Mucosa of descending colon (tissue), 3 donors: ENCODE results near the gene FHIT. TPM values are rescaled to one million over a fixed set of nuclear protein-coding genes. Genes with fewer than 3 reads are reported as not detected.

Experiments
- ATAC-seq: fragments of 200-7000 bp; cut with Tn5 transposase; one replicate; pipeline ENCODE4 v1.9.1; 2020; ENCODE audit warnings: mild to moderate bottlenecking, moderate library complexity
- DNase-seq, 3 donors: peaks; one replicate each; pipeline ENCODE4 v3.0.0-alpha.2; 2020
- H3K36me3 ChIP-seq: fragments of 200-600 bp; one replicate; pipeline ENCODE4 v1.8.0; 2021; ENCODE audit warnings: low read depth, mild to moderate bottlenecking
- H3K4me1 ChIP-seq: fragments of 200-600 bp; one replicate; pipeline ENCODE4 v1.8.0; 2021; ENCODE audit warnings: low read depth, mild to moderate bottlenecking
- H3K4me3 ChIP-seq: fragments of 200-600 bp; one replicate; pipeline ENCODE4 v1.8.0; 2021; ENCODE audit warnings: mild to moderate bottlenecking
- H3K9me3 ChIP-seq: fragments of 200-600 bp; one replicate; pipeline ENCODE4 v1.8.0; 2021; ENCODE audit warnings: mild to moderate bottlenecking
- intact Hi-C, 2 donors: fragments of 100-400 bp; cut with DNase I in 1 of 2; cut with micrococcal nuclease in 1 of 2; formaldehyde crosslinking; loops; one replicate each; pipeline versions ENCODE4 v1.11.0 to v1.11.1; 2022; cut with DNase I, micrococcal nuclease
- total RNA-seq, 3 donors: library from RNA; stranded (reverse); fragmentation: NEBNext Ultra II Directional in 2 of 3; extraction: Animal tissue kit (Norgen Biotek cat#: 25700) in 2 of 3; gene quantifications; one replicate each; pipeline versions ENCODE4 v1.2.1 to v1.2.4, GENCODE V29; 2021 to 2023
- TF ChIP-seq, protein P1 (sequence below): fragments of 200-600 bp; IDR thresholded peaks from one replicate; pipeline ENCODE4 v1.8.0; 2022; ENCODE audit warnings: antibody characterized with exemption, mild to moderate bottlenecking
- donor health status: DM: no; HTN: no; CAD: no; lungs with moderate emphysema.
- donor health status: DM: no; HTN: no; CAD: no.
- donor health status: DM: no; HTN: yes; CAD: no.

FHIT gene
- total RNA-seq, 3 donors from 2014 or later: 8.9 to 20.7 (median 18.6) TPM

GRCh38 chr3:59867185-59868002 lies 1383.9 kb downstream of the FHIT start:
- no peak overlapping the region for H3K4me3 ChIP-seq
- H3K36me3 ChIP-seq: no peaks in the 10 kb centered on the region
- ATAC-seq (no peak), DNase-seq (no peak)
- H3K4me1 ChIP-seq: no peaks in the 10 kb centered on the region
- intact Hi-C loops: no loop called here
- TF ChIP-seq, protein P1, sequence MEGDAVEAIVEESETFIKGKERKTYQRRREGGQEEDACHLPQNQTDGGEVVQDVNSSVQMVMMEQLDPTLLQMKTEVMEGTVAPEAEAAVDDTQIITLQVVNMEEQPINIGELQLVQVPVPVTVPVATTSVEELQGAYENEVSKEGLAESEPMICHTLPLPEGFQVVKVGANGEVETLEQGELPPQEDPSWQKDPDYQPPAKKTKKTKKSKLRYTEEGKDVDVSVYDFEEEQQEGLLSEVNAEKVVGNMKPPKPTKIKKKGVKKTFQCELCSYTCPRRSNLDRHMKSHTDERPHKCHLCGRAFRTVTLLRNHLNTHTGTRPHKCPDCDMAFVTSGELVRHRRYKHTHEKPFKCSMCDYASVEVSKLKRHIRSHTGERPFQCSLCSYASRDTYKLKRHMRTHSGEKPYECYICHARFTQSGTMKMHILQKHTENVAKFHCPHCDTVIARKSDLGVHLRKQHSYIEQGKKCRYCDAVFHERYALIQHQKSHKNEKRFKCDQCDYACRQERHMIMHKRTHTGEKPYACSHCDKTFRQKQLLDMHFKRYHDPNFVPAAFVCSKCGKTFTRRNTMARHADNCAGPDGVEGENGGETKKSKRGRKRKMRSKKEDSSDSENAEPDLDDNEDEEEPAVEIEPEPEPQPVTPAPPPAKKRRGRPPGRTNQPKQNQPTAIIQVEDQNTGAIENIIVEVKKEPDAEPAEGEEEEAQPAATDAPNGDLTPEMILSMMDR: no peak
- H3K9me3 ChIP-seq: no peaks in the 10 kb centered on the region

DNA sequence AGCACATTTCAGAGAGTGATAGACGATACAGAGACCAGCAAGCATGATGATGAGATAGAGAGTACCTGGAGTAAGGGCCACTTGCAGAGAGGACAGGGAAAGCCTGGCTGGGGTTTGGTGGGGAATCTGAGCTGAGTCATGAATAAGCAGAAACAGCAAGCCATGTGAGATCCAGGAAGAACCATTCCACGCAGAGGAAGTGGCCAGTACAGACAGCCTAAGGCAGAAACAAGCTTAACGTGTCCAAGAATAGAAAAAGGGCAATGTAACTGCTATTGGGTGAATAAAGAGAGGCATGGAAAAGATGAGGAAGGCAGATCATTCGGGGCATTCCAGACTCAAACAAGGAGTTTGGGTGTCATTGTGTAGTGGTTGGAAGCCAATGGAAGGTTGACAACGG lies 1385.2 kb downstream of the FHIT start:
- ATAC-seq: no peak
- Histone ChIP-seq H3K4me1 (no peaks in the 10 kb centered on the region), H3K36me3 (no peaks in the 10 kb centered on the region), H3K9me3 (no peaks in the 10 kb centered on the region), H3K4me3 (no peak overlapping the region)
- intact Hi-C loops: no loop called here
- no peak for DNase-seq
- TF ChIP-seq, protein P1: no peak

DNA sequence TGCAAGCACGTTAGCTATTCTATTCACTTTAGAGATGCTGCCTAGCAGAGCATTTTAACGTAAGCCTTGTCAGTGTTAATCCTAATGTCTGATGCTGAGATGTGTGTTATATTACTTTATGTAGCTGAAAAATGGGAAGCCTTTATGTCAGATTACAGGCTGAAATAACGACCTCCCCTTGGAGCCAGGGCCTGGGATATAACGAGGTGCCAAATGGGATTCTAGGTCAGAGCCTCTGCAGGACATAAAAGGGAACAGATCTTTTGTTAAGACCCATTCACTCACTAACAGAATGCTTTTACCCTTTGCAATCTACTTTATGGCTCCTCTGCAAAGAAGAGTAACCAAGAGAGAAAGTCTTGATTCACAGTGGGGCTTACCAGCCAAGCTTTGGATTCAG lies 1385.9 kb downstream of the FHIT start:
- no peaks in the 10 kb centered on the region for H3K4me1 ChIP-seq
- ATAC-seq (no peak), DNase-seq (no peak)
- intact Hi-C loops: no loop called here
- TF ChIP-seq, protein P1: no peak
- H3K9me3 ChIP-seq: no peaks in the 10 kb centered on the region
- H3K36me3 ChIP-seq: no peaks in the 10 kb centered on the region
- no peak overlapping the region for H3K4me3 ChIP-seq

- TF ChIP-seq, protein P1: no peak
- no peaks in the 10 kb centered on the region for H3K9me3 ChIP-seq
- no peak overlapping the region for H3K4me3 ChIP-seq
- no peaks in the 10 kb centered on the region for H3K36me3 ChIP-seq
- intact Hi-C loops: no loop called here
- no peak for DNase-seq
- ATAC-seq: no peak
- H3K4me1 ChIP-seq: no peaks in the 10 kb centered on the region
Measured at GRCh38 chr3:59862686-59863085, 1388.6 kb downstream of the FHIT start.

DNA sequence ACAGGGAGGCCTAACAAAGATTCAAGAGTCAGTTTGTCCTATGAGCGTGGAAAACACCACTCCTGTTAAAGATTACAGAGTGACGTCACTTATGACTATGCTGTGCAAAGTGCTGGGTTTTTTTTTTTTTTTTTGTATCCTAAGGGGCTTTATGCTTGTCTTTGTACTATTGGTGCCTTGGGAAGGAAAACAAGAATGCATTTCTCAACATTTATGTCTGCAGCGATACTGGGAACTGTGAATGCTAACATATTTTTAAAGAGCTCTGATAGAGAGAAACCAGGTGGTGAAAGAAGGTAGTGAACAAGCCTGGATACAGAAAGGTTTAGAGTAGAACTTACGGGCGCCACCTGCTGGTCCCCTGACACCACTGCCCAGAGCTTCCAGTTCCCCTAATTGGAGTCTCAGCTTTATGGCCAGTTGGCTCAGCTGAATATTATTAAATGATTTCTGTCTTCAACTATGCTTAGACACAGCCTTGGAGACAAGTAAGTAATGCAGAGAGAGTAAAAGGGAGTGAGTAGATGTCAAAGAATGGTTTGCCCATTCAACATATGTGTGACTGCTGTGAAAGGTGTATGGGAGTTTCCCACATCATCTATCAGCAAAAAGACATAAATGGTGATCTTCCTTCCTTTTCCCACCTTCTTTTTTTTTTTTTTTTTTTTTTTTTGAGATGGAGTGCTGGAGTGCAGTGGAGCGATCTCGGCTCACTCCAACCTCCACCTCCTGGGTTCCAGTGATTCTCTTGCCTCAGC lies 1393.5 kb downstream of the FHIT start:
- TF ChIP-seq, protein P1: peak; percentile 86
- Histone ChIP-seq H3K9me3 (no peaks in the 10 kb centered on the region), H3K36me3 (no peaks in the 10 kb centered on the region), H3K4me1 (no peaks in the 10 kb centered on the region), H3K4me3 (no peak overlapping the region)
- DNase-seq (peak; percentile 67 to 91 (median 82)), ATAC-seq (peak; percentile 100)
- intact Hi-C loops: loop anchor here (5.0 to 10.0 kb wide), 2 partner anchors 280 to 283 kb away; no protein-coding TSS in a partner anchor
